Stimulated activated naive CD8-positive, alpha-beta T cell treated with anti-CD3 and anti-CD28 coated beads, Interleukin-15, Interleukin-2, amounts not matched to agents 100 ng/mL and 50 ng/mL, for 24 hours (primary cell): Measurements from ENCODE around the gene RPS10.
"Not testable (repeated sequence)": the region's sequence is repeated elsewhere in the genome, so short reads cannot be mapped to it uniquely, and the experiment has no call there.

Source experiments
- H3K27ac Mint-ChIP-seq: one replicate; pipeline ENCODE4 v1.8.0; 2021; ENCODE audit warnings: mild to moderate bottlenecking, mixed read lengths
- H3K27me3 Mint-ChIP-seq: one replicate; pipeline ENCODE4 v1.8.0; 2021; ENCODE audit warnings: mixed read lengths
- H3K36me3 Mint-ChIP-seq: one replicate; pipeline ENCODE4 v1.8.0; 2021; ENCODE audit warnings: low read depth, mixed read lengths
- H3K4me1 Mint-ChIP-seq: one replicate; pipeline ENCODE4 v1.8.0; 2021; ENCODE audit warnings: low read depth, mixed read lengths
- H3K4me3 Mint-ChIP-seq: one replicate; pipeline ENCODE4 v1.8.0; 2021; ENCODE audit warnings: mild to moderate bottlenecking, mixed read lengths
- H3K9me3 Mint-ChIP-seq: one replicate; pipeline ENCODE4 v1.8.0; 2021; ENCODE audit warnings: mixed read lengths

RPS10 gene

GRCh38 chr6:34375833-34376232 lies 50.0 kb downstream of the RPS10 start:
- Mint-ChIP-seq H3K27me3 (no peaks in the 10 kb centered on the region), H3K4me3 (no peak overlapping the region), H3K36me3 (peaks cover 6% of the 10 kb centered on the region), H3K9me3 (no peaks in the 10 kb centered on the region), H3K27ac (no peak overlapping the region), H3K4me1 (peaks cover 16% of the 10 kb centered on the region)

GRCh38 chr6:34374508-34374907 lies 51.4 kb downstream of the RPS10 start:
- H3K36me3 Mint-ChIP-seq = peaks cover 7% of the 10 kb centered on the region
- peaks cover 20% of the 10 kb centered on the region for H3K4me1 Mint-ChIP-seq
- no peaks in the 10 kb centered on the region for H3K27me3 Mint-ChIP-seq
- no peak overlapping the region for H3K27ac Mint-ChIP-seq
- no peaks in the 10 kb centered on the region for H3K9me3 Mint-ChIP-seq
- no peak overlapping the region for H3K4me3 Mint-ChIP-seq

GRCh38 chr6:34374069-34374468 lies 51.8 kb downstream of the RPS10 start:
- Mint-ChIP-seq H3K27me3 (no peaks in the 10 kb centered on the region), H3K4me3 (no peak overlapping the region)

GRCh38 chr6:34373511-34373910 lies 52.4 kb downstream of the RPS10 start:
- no peak overlapping the region for H3K4me3 Mint-ChIP-seq
- H3K27me3 Mint-ChIP-seq = no peaks in the 10 kb centered on the region
- H3K4me1 Mint-ChIP-seq = peaks cover 21% of the 10 kb centered on the region
- peaks cover 7% of the 10 kb centered on the region for H3K36me3 Mint-ChIP-seq
- H3K9me3 Mint-ChIP-seq = no peaks in the 10 kb centered on the region
- H3K27ac Mint-ChIP-seq = no peak overlapping the region

More at GRCh38 chr6:34374069-34374468, 51.8 kb downstream of the RPS10 start:
- Mint-ChIP-seq H3K9me3 (no peaks in the 10 kb centered on the region), H3K27ac (no peak overlapping the region), H3K36me3 (peaks cover 7% of the 10 kb centered on the region), H3K4me1 (peaks cover 24% of the 10 kb centered on the region)

- H3K27me3 Mint-ChIP-seq, H3K27ac Mint-ChIP-seq, H3K9me3 Mint-ChIP-seq, H3K4me3 Mint-ChIP-seq, H3K36me3 Mint-ChIP-seq: not testable (repeated sequence)
- peaks cover 21% of the 10 kb centered on the region for H3K4me1 Mint-ChIP-seq
Measured at GRCh38 chr6:34371865-34372264, 54.0 kb downstream of the RPS10 start.

- no peak overlapping the region for H3K27ac Mint-ChIP-seq
- H3K36me3 Mint-ChIP-seq = peaks cover 7% of the 10 kb centered on the region
- no peak overlapping the region for H3K4me3 Mint-ChIP-seq
- H3K27me3 Mint-ChIP-seq = no peaks in the 10 kb centered on the region
- no peaks in the 10 kb centered on the region for H3K9me3 Mint-ChIP-seq
- H3K4me1 Mint-ChIP-seq = peaks cover 30% of the 10 kb centered on the region
Measured at GRCh38 chr6:34370361-34370760, 55.5 kb downstream of the RPS10 start.

- H3K36me3 Mint-ChIP-seq = peaks cover 7% of the 10 kb centered on the region
- no peaks in the 10 kb centered on the region for H3K27me3 Mint-ChIP-seq
- H3K27ac Mint-ChIP-seq = no peak overlapping the region
- H3K4me1 Mint-ChIP-seq = peaks cover 33% of the 10 kb centered on the region
- H3K4me3 Mint-ChIP-seq = no peak overlapping the region
- H3K9me3 Mint-ChIP-seq = no peaks in the 10 kb centered on the region
Measured at GRCh38 chr6:34369385-34369784, 56.5 kb downstream of the RPS10 start.
